8988T (cell line): Measurements from ENCODE around the gene IER2.
"Not testable (repeated sequence)": the region's sequence is repeated elsewhere in the genome, so short reads cannot be mapped to it uniquely, and the experiment has no call there.

Source experiments
- DNase-seq: peaks from one replicate; pipeline ENCODE4 v3.0.0; 2011

Gene IER2

DNA sequence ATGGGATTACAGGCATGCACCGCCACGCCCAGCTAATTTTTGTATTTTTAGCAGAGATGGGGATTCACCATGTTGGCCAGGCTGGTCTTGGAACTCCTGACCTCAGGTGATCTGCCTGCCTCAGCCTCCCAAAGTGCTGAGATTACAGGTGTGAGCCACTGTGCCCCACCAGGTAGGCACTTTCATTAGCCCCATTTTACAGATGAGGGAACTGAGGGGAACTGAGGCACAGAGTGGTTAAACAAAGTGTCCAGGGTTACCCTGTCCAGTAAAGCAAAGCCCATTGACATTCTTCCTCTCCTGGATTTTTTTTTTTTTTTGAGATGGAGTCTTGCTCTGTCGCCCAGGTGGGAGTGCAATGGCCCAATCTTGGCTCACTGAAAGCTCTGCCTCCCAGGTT lies 15.9 kb downstream of the IER2 start:
- not testable (repeated sequence) for DNase-seq

DNA sequence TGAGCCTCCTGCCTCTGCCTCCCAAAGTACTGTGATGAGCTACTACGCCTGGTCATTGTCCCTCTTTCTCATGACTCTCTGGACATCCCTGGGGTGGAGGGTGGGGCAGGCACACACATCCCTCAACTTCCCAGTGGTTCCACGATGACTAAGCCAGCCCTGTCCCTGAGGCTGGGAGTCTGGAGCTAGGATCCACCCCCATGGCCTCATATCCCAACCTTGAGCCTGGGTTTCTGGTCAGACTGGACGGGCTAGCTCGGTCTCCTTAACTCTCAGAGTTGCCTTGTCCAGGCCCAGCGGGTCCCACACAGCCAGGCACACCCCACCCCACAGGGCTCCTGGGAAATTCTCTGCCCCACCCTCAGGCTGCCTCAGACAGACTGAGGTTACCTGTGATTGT lies 19.6 kb downstream of the IER2 start:
- no peak for DNase-seq

DNA sequence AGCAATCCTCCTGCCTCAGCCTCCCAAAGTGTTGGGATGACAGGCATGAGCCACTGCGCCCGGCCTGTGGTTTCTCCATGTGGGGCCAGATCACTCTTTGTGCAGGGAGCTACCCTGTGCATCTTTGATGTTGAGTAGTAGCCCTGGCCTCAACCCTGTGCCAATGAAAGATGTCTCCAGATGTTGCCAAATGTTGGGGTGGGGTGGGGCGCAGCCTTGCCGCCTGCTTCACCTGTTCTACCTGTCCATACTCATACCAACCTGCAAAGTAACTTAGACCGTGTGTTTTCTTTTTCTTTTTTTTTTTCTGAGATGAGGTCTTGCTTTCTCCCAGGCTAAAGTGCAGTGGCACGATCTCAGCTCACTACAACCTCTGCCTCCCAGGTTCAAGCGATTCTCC lies 20.9 kb downstream of the IER2 start:
- no peak for DNase-seq

DNA sequence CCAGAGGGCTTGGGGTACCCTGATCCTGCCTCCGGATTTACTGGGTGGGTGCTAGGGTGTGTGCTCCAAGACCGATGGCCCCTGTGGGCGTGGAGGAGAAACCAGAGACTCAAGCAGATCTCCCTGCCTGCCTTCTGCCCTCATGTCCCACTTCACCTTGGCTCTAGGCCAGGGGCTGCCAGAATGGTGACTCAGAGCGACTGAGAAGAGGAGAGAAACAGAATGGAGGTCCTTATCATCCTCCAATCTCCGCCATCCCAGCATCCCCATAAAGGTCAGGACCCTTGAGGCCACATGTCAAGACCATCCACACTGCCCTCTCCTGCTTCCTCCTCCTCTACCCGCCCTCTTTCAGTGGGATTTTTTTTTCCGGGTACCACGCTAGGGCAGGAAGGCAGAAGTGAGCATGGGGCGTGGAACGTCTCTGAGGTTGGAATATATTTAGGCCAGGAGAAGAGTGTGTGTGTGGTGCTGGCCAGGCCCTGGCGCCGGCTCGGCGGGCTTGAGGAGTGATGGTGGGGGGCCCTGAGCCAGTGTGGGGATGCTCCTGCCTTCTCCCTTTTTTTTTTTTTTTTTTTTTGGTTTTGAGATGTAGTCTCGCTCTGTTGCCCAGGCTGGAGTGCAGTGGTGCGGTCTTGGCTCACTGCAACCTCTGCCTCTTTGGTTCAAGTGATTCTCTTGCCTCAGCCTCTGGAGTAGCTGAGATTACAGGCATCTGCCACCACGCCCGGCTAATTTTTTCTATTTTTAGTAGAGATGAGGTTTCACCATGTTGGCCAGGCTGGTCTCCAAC lies 22.3 kb downstream of the IER2 start:
- no peak for DNase-seq

DNA sequence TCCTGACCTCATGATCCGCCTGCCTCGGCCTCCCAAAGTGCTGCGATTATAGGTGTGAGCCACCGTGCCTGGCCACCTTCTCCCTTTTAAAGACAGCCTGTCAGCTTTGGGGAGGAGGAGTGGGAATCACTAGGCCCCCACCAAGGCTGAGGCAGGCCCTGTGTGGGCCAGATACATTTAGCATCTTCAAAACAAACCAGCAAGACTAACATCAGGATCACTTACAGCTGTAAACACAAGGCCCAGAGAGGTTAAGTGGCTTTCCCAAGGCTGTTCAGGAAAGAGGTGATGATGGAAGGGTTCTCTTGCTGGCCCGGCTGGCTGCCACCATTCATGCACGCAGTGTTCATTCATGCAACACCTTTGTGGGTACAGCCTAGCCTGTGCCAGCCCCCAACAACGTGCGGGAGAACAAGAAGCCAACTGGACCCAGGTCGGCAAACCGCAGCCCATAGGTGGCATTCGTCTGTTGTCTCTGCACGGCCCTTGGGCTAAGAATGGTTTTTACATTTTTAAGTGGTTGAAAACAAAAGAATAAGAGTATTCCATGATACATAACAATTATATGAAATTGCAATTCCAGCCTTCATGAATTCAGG lies 23.0 kb downstream of the IER2 start:
- no peak for DNase-seq

DNA sequence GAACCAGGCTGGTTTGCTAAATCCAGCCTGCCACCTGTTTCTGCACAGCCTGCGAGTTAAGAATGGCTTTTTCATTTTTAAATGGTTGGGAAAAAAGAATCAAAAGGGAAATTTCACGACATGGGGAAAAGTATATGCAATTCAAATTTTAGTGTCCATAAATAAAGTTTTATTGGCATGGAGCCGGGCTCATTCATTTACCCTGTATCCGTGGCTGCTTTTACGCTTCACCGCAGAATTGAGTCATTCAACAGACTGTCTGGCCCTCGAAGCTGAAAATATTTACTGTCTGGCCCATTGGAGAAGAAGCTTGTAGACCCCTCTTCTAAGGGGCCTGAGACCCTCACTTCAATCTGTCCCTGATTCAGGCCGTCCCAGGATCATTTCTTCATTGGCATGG lies 26.1 kb downstream of the IER2 start:
- DNase-seq = no peak

DNA sequence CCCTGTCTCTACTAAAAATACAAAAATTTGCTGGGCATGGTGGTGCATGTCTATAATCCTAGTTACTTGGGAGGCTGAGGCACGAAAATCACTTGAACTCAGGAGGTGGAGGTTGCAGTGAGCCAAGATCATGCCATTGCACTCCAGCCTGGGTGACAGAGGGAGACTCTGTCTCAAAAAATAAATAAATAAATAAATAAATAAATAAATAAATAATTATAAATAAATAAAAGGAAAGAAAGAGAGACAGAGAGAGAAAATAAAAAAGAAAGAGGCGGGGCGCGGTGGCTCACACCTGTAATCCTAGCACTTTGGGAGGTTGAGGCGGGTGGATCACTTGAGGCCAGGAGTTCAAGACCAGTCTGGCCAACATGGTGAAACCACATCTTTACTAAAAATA lies 27.4 kb downstream of the IER2 start:
- not testable (repeated sequence) for DNase-seq

DNA sequence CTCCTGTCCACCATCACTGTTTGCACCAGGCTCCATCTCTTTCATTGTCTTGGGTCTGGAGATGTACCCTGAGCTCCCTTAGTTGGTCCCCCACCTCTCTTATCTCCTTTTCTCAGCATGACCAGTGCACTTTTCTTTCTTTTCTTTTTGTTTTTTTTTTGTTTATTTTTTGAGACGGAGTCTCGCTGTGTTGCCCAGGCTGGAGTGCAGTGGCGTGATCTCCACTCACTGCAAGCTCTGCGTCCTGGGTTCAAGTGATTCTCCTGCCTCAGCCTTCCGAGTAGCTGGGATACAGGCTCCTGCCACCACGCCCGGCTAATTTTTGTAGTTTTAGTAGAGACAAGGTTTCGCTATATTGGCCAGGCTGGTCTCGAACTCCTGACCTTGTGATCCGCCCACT lies 28.1 kb downstream of the IER2 start:
- DNase-seq = not testable (repeated sequence)

DNA sequence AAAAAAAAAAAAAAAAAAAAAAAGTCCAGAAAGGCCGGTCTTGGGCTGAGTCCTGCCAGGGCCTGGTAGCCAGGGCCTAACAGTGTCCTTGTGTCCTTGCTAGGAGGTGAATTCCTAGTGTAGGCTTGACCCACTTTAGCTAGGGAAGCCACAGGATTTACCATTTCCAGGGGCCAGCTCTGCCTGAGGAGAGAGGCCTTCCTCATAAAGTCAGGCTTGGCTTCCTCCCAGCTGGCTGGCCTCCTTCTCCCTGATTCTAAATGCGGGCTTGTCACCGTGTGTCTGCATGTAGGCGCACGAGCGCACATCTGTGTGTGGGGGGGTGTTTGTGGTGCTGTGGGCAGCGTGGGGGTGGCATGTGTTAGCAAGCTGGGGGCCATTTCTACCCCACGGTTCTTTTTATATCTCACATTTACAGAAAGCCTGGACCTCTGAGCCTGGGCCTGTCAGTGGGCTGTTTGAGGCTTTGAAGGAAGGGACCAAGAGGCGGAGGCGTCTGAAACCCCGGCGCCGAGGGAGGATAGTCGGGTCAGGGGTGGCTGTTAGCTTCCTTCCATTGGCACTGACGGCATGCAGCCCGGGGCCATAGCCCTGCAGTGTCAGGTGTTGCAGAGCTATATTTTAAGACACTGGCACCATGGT lies 31.7 kb downstream of the IER2 start:
- DNase-seq = no peak

DNA sequence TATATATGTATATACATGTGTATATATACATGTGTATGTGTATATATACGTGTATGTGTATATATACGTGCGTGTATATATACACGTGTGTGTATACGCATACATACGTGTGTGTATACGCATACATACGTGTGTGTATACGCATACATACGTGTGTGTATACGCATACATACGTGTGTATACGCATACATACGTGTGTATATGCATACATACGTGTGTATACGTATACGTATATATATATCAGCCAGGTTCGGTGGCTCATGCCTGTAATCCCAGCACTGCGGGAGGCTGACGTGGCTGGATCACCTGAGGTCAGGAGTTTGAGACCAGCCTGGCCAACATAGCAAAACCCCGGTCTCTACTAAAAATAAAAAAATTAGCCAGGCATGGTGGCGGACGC lies 34.7 kb downstream of the IER2 start:
- DNase-seq = not testable (repeated sequence)

DNA sequence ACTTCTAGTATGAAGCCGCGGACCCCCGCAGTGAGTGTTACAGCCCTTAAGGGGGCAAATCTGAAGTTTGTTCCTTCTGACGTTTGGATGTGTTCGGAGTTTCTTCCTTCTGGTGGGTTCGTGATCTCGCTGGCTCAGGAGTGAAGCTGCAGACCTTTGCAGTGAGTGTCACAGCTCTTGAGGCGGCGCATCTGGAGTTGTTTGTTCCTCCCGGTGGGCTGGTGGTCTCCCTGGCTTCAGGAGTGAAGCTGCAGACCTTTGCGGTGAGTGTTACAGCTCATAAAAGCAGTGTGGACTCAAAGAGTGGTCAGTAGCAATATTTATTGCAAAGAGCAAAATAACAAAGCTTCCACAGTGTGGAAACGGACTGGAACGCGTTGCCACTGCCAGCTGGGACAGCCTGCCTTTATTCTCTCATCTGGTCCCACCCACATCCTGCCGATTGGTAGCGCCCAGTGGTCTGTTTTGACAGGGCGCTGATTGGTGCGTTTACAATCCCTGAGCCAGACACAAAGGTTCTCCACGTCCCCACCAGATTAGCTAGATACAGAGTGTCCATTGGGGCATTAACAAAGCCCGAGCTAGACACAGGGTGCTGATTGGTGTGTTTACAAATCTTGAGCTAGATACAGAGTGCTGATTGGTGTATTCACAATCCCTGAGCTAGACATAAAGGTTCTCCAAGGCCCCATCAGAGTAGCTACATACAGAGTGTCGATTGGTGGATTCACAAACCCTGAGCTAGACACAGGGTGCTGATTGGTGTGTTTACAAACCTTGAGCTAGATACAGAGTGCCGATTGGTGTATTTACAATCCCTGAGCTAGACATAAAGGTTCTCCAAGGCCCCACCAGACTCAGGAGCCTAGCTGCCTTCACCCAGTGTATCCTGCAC lies 35.8 kb downstream of the IER2 start:
- not testable (repeated sequence) for DNase-seq

DNA sequence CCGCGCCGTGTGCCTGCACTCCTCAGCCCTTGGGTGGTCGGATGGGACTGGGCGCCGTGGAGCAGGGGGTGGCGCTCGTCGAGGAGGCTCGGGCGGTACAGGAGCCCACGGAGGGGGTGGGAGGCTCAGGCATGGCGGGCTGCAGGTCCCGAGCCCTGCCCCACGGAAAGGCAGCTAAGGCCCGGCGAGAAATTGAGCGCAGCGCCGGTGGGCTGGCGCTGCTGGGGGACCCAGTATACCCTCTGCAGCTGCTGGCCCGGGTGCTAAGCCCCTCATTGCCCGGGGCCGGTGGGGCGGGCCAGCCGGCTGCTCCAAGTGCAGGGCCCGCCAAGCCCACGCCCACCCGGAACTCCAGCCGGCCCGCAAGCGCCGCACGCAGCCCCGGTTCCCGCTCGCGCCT lies 36.5 kb downstream of the IER2 start:
- DNase-seq = not testable (repeated sequence)

DNA sequence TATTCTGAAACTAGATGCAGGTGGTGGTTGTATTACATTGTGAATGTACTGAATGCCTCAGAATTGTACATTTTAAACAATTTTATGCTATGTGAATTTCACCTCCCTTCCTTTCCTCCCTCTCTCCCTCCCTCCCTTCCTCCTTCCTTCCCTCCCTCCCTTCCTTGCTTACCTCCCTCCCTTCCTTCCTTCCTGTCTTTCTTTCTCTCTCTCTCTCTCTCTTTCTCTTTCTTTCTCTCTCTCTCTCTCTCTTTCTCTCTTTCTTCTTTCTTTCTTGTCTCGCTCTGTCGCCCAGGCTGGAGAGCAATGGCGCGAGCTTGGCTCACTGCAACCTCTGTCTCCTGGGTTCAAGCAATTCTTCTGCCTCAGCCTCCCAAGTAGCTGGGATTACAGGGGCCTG lies 37.2 kb downstream of the IER2 start:
- no peak for DNase-seq

DNA sequence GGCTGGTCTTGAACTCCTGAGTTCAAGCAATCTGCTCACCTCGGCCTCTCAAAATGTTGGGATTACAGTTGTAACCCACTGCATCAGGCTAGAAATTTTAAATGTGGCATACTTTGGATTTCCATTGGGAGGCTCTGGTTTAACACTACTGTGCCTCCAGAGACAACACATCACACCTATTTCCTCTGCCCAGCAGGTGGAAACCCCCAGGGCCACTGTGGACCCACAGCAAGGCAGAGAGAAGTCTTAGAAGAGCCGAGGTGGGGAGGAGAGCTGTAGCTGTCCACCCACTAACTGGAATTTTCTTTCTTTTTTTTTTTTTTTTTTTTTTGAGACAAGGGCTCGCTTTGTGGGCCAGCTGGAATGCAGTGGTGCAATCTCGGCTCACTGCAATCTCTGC lies 39.4 kb downstream of the IER2 start:
- DNase-seq = no peak

DNA sequence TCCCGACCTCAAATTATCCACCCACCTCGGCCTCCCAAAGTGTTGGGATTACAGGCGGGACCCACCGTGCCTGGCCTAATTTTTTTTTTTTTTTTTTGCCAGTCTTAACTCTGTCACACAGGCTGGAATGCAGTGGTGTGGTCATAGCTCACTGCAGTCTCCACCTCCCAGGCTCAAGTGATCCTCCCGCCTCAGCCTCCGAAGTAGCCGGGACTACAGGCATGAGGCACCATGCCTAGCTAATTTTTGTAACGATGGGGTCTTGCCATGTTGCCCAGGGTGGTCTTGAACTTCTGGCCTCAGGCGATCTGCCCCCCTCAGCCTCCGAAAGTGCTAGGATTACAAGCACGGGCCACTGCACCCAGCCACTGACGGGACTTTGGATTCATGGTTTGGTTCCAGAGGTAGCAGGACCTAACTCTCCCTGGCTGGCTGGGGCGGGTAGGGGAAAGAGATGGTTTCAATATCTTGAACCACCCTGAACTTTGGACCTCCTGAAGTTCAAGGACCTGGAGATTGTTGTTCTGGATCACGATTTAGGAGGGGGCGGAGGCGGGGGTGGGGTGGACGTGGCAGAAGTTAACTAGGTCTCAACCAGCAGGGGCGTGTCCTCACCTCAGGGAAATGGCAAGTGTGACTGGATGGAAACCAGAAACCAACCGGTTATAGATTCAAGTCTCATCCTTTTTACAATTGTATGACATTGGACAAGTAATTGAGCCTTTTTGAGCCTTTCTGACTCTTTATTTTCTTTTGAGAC lies 40.8 kb downstream of the IER2 start:
- no peak for DNase-seq

DNA sequence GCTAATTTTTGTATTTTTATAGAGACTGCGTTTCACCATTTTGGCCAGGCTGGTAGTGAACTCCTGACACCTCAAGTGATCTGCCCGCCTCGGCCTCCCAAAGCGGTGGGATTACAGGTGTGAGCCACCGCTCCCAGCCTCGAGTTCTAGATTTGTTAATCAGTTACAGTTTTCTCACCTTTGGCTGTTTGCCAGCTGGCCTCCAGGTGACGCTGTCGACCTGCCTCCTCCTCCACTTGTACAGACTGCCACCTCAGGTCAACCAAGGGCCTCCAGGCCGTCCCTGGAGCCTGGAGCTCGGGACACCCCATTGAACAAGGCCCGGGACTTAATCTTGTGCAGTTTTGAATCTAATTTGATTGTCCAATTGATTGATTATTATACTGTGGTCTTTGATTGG lies 45.5 kb downstream of the IER2 start:
- DNase-seq = no peak

DNA sequence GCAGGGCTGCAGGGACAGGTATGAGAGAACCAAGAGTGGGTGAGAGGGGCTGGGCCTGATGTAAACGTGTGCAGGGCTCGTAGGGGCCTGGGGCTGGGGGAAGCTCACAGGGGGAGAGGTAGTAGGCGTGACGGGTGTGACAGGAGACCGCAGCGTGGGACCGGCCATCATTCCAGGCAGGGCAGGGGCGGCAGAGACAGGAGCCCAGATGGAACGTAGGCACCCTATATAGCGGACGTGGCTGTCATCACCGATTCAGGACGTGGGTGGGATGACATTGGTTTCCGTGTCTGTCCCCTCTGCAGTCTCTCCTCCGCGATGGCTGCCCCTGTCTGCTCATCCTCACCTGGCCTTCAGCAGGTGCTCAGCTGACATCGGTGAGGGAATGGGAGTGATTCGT lies 48.4 kb downstream of the IER2 start:
- no peak for DNase-seq

DNA sequence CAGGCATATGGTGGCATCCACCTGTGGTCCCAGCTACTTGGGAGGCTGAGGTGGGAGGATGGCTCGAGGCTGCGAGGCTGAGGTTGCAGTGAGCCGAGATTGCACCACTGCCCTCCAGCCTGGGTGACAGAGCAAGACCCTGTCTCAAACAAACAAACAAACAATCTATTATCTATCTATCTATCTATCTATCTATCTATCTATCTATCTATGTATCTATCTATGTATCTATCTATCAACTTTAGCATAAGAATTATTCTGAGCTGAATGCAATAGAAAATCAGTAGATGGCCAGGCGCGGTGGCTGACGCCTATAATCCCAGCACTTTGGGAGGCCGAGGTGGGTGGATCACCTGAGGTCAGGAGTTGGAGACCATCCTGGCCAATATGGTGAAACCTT lies 51.9 kb downstream of the IER2 start:
- DNase-seq = not testable (repeated sequence)
